ENCODE measurements around the gene FZD7. TPM values are rescaled to one million over a fixed set of nuclear protein-coding genes. Genes with fewer than 3 reads are reported as not detected.
A peak's percentile ranks its signal among the peaks of the same experiment; 100 is the strongest.

Gene FZD7
- total RNA-seq, 2 donors from 2014 or later: 193 to 266 TPM

GRCh38 chr2:202014318-202014717 lies 19.3 kb upstream of the FZD7 start:
- H3K36me3 Mint-ChIP-seq (ENCODE audit: low read depth): no peaks in the 10 kb centered on the region
- peaks cover 12% of the 10 kb centered on the region for H3K27me3 Mint-ChIP-seq (ENCODE audit: insufficient read depth)
- Histone ChIP-seq H3K4me1 (ENCODE audit: control insufficient read depth, insufficient read depth, low read length) (peaks cover 11% of the 10 kb centered on the region), H3K9me3 (ENCODE audit: control insufficient read depth, low read length) (no peaks in the 10 kb centered on the region), H3K36me3 (ENCODE audit: control insufficient read depth, insufficient read depth, low read length) (no peaks in the 10 kb centered on the region), H3K27ac (ENCODE audit: low read depth, low read length) (peak overlapping the region; percentile 35), H3K9ac (ENCODE audit: extremely low read depth, low read length, poor library complexity, severe bottlenecking) (no peak overlapping the region), H3K4me3 (ENCODE audit: low read length) (no peak overlapping the region), H3K27me3 (ENCODE audit: control insufficient read depth, insufficient read depth, low read length, poor library complexity, severe bottlenecking) (no peaks in the 10 kb centered on the region)
- no peak overlapping the region for H3K4me3 Mint-ChIP-seq
- 86% methylated on average over 4 of the region's 6 CpGs; no CpG with 5 or more reads in 1 of the 2 experiments for WGBS, 2 experiments (ENCODE audit: insufficient coverage in 1 of 2, insufficient read length in 1 of 2)
- DNase-seq: no peak
- H3K9me3 Mint-ChIP-seq: no peaks in the 10 kb centered on the region
- no peak for TF ChIP-seq CTCF (conservative IDR thresholded peaks at IDR 0.05)
- no peak overlapping the region for H3K27ac Mint-ChIP-seq
- H3K4me1 Mint-ChIP-seq: peaks cover 32% of the 10 kb centered on the region

GRCh38 chr2:202014759-202015211 lies 18.9 kb upstream of the FZD7 start:
- Histone ChIP-seq H3K9ac (ENCODE audit: extremely low read depth, low read length, poor library complexity, severe bottlenecking) (no peak overlapping the region), H3K27ac (ENCODE audit: low read depth, low read length) (peak overlapping the region; percentile 35), H3K36me3 (ENCODE audit: control insufficient read depth, insufficient read depth, low read length) (no peaks in the 10 kb centered on the region), H3K4me3 (ENCODE audit: low read length) (no peak overlapping the region), H3K27me3 (ENCODE audit: control insufficient read depth, insufficient read depth, low read length, poor library complexity, severe bottlenecking) (no peaks in the 10 kb centered on the region), H3K4me1 (ENCODE audit: control insufficient read depth, insufficient read depth, low read length) (peaks cover 15% of the 10 kb centered on the region), H3K9me3 (ENCODE audit: control insufficient read depth, low read length) (no peaks in the 10 kb centered on the region)
- Mint-ChIP-seq H3K4me1 (peaks cover 32% of the 10 kb centered on the region), H3K27ac (no peak overlapping the region), H3K36me3 (ENCODE audit: low read depth) (no peaks in the 10 kb centered on the region), H3K4me3 (no peak overlapping the region), H3K27me3 (ENCODE audit: insufficient read depth) (peaks cover 12% of the 10 kb centered on the region), H3K9me3 (no peaks in the 10 kb centered on the region)
- WGBS, 2 experiments (ENCODE audit: insufficient coverage in 1 of 2, insufficient read length in 1 of 2): 40 to 70% methylated on average over 2 to 9 of the region's 9 CpGs
- no peak for TF ChIP-seq CTCF (conservative IDR thresholded peaks at IDR 0.05)
- no peak for DNase-seq

GRCh38 chr2:202015471-202015870 lies 18.2 kb upstream of the FZD7 start:
- H3K27me3 Mint-ChIP-seq (ENCODE audit: insufficient read depth): peaks cover 16% of the 10 kb centered on the region
- Histone ChIP-seq H3K9me3 (ENCODE audit: control insufficient read depth, low read length) (no peaks in the 10 kb centered on the region), H3K4me1 (ENCODE audit: control insufficient read depth, insufficient read depth, low read length) (peaks cover 15% of the 10 kb centered on the region), H3K27ac (ENCODE audit: low read depth, low read length) (no peak overlapping the region), H3K9ac (ENCODE audit: extremely low read depth, low read length, poor library complexity, severe bottlenecking) (no peak overlapping the region), H3K4me3 (ENCODE audit: low read length) (no peak overlapping the region), H3K36me3 (ENCODE audit: control insufficient read depth, insufficient read depth, low read length) (no peaks in the 10 kb centered on the region), H3K27me3 (ENCODE audit: control insufficient read depth, insufficient read depth, low read length, poor library complexity, severe bottlenecking) (no peaks in the 10 kb centered on the region)
- peaks cover 2% of the 10 kb centered on the region for H3K9me3 Mint-ChIP-seq
- 90 to 100% methylated on average over 1 to 3 of the region's 3 CpGs for WGBS, 2 experiments (ENCODE audit: insufficient coverage in 1 of 2, insufficient read length in 1 of 2)
- no peak for TF ChIP-seq CTCF (conservative IDR thresholded peaks at IDR 0.05)
- H3K36me3 Mint-ChIP-seq (ENCODE audit: low read depth): no peaks in the 10 kb centered on the region
- no peak overlapping the region for H3K4me3 Mint-ChIP-seq
- no peak for DNase-seq
- no peak overlapping the region for H3K27ac Mint-ChIP-seq
- peaks cover 37% of the 10 kb centered on the region for H3K4me1 Mint-ChIP-seq
